Fibroblast of skin of left quadriceps (primary cell): ENCODE measurements around the gene IFNGR1.

Experiments
- DNase-seq, 2 experiments: peaks; one replicate each; pipeline ENCODE4 v3.0.0-alpha.2; 2013; ENCODE audit warnings: low read depth in 2 of 2

The IFNGR1 gene

DNA sequence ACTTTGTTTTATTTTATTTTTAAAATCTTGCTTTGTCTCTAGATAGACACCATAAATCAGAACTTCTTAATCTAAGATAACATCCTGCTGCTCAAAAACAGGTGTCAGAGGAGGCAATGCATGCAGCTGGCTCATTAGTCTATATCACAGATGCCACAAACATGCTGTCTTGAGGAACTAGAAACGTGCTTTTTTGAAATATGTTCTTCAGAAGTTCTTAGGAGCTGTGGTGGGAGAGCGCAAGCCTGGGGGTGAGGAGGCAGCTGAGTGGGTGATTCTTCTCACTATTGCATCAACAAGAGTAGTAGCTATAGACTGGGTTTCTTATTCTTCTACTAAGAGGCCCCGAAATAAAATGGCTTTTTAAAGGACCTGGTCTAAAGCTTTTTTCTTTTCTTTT lies 69.1 kb downstream of the IFNGR1 start:
- DNase-seq = no peak

DNA sequence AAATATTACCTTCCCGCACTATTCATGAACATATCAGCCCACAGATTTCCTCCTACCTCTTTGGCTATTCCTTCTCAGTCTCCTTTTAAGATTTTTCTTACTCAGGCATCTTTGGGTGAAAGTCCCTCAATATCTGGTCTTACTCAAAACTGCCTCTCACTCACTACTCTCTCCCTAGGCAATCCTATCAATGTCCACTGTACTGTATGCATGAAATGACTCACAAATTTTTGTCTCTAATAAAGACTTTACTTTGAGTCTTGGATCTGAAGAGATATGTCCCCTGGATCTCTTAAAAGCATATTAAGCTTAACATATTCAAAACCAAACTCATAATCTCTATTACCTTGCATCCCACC lies 70.2 kb downstream of the IFNGR1 start:
- no peak for DNase-seq

DNA sequence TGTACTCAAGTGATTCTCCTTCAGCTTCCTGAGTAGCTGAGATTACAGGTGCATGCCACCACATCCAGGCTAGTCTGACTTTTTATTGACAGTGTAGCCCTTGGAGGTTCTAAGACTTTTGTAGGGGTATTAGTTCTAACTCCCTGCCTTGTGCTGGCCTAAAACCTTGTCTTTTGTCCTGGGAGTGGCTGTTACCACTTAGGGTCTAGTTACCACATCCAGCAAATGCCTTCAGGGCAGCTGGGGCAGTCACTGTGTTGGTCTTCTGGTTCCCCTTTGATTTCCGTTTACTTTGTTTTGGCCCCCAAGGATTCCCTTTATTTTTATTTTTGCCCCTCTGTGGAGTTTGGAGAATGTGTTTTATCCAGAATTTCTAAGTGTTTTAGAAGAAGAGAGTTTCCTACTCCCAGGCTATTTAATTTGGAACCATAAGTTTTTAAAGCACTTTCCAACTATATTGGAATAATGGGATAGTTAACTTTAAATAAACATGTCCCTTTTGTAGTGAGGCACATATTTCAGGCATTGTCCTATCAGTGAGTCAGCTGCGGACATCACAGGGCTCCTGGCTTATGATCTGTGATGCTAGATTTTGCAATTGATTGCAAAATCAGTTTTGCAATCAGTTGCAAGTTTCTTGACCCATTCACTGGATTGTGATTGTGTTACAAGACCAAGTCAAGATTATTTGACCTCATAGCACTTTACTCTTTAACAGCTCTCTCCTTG lies 70.7 kb downstream of the IFNGR1 start:
- DNase-seq = no peak
